ENCODE results near the gene ADM2. TPM values are rescaled to one million over a fixed set of nuclear protein-coding genes. Genes with fewer than 3 reads are reported as not detected.
"Not testable (repeated sequence)": the region's sequence is repeated elsewhere in the genome, so short reads cannot be mapped to it uniquely, and the experiment has no call there.

Gene ADM2
- 1 to 10 TPM in 2 of 4 donors, under 1 TPM in 2; under 0.01 to 1.9 (median 0.89) TPM for total RNA-seq

DNA sequence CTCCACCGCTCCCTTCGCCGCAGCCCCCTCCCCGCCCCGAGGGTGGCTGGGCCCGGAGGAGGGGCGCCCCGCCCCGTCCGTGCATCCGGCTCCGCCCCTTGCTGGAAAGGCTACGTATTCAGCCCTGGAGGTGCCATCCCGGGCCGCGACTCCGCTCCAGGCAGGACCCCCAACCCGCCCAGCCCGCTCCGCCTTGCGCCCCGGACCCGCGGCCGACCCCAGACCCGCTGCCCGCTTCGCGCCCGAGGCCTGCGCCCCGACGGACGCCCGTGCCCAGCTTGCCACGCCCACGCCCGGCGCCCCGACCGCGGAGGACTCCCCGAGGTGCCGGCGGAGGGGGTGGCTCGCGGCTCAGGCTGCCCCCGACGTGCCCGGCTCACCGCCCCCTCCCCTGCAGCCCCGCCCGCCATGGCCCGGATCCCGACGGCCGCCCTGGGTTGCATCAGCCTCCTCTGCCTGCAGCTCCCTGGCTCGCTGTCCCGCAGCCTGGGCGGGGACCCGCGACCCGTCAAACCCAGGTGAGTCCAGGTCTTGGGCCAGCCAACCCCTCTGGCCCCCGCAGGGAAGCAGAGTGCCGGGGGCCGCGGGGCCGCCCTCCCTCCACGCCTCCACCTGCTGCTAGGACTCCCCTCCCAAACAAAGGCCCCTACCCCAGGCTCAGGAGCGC is at the start of gene ADM2:
TSS of gene ADM2 (plus strand) at position 104 of the 667 bp plus-strand sequence. CDS start at position 409, 305 bp downstream.
- H3K9me3 ChIP-seq = no peaks in the 10 kb centered on the region
- peaks cover 5 to 26% (median 7%) of the 10 kb centered on the region in 3 donors for H3K4me1 ChIP-seq

GRCh38 chr22:50432131-50432876 is 49.0 kb upstream of the ADM2 start:
- Histone ChIP-seq H3K4me1 (peaks cover 0 to 19% (median 8%) of the 10 kb centered on the region in 3 donors), H3K36me3 (peaks cover 40 to 85% (median 68%) of the 10 kb centered on the region in 3 donors), H3K27me3 (no peaks in the 10 kb centered on the region), H3K4me3 (no peak overlapping the region), H3K27ac (no peak overlapping the region), H3K9me3 (no peaks in the 10 kb centered on the region)
- TF ChIP-seq CTCF (IDR thresholded peaks at IDR 0.05) (no peak), POLR2A (IDR thresholded peaks at IDR 0.05) (no peak)
- 94 to 97% methylated on average over 14 to 22 of the region's 35 CpGs for WGBS, 2 donors
- no peak for DNase-seq
- intact Hi-C loops (cut with DNase I) = no loop called here

More for the DNA sequence above, at the start of gene ADM2:
- peak within 1 kb of the TSS; percentile 39 to 65 (median 50) for H3K4me3 ChIP-seq
- H3K27me3 ChIP-seq = peaks cover 0 to 80% (median 6%) of the 10 kb centered on the region in 4 donors
- intact Hi-C loops (cut with DNase I) = no loop called here
- DNase-seq = no peak
- TF ChIP-seq CTCF (IDR thresholded peaks at IDR 0.05) (no peak), POLR2A (IDR thresholded peaks at IDR 0.05) (no peak)
- H3K27ac ChIP-seq = peak within 1 kb of the TSS in 1 of 4 donors; percentile 39
- WGBS, 2 donors = 20% methylated on average over 3 of the region's 70 CpGs; no CpG with 5 or more reads in 1 of the 2 donors
- H3K36me3 ChIP-seq = no peaks in the 10 kb centered on the region

- WGBS, 2 donors = 100% methylated on average over 1 of the region's 24 CpGs; no CpG with 5 or more reads in 1 of the 2 donors
- intact Hi-C loops (cut with DNase I); H3K4me3 ChIP-seq; DNase-seq; H3K27me3 ChIP-seq; H3K27ac ChIP-seq; H3K9me3 ChIP-seq: not testable (repeated sequence)
- peaks cover 45 to 85% (median 70%) of the 10 kb centered on the region in 3 donors for H3K36me3 ChIP-seq
- peaks cover 0 to 19% (median 8%) of the 10 kb centered on the region in 3 donors for H3K4me1 ChIP-seq
These were observed 48.3 kb upstream of the ADM2 start for GRCh38 chr22:50432877-50433510.

GRCh38 chr22:50434849-50435248 is 46.5 kb upstream of the ADM2 start:
- intact Hi-C loops (cut with DNase I) = no loop called here
- no peak for TF ChIP-seq POLR2A (IDR thresholded peaks at IDR 0.05)
- TF ChIP-seq CTCF (IDR thresholded peaks at IDR 0.05) = no peak
- H3K9me3 ChIP-seq = no peaks in the 10 kb centered on the region
- 48 to 71% methylated on average over 1 to 3 of the region's 24 CpGs for WGBS, 2 donors
- H3K27ac ChIP-seq = no peak overlapping the region
- DNase-seq = no peak
- peaks cover 0 to 19% (median 8%) of the 10 kb centered on the region in 3 donors for H3K4me1 ChIP-seq
- H3K4me3 ChIP-seq = no peak overlapping the region
- H3K36me3 ChIP-seq = peaks cover 48 to 85% (median 74%) of the 10 kb centered on the region in 3 donors
- H3K27me3 ChIP-seq = no peaks in the 10 kb centered on the region

GRCh38 chr22:50435291-50436014 is 45.9 kb upstream of the ADM2 start:
- WGBS, 2 donors = 51 to 65% methylated on average over 7 to 13 of the region's 20 CpGs
- Histone ChIP-seq H3K27me3 (no peaks in the 10 kb centered on the region), H3K4me1 (peaks cover 0 to 19% (median 8%) of the 10 kb centered on the region in 3 donors), H3K36me3 (peaks cover 45 to 85% (median 72%) of the 10 kb centered on the region in 3 donors), H3K27ac (peak overlapping the region in 3 of 4 donors; percentile 33 to 39 (median 36)), H3K4me3 (no peak overlapping the region), H3K9me3 (no peaks in the 10 kb centered on the region)
- intact Hi-C loops (cut with DNase I) = no loop called here
- DNase-seq = no peak
- no peak for TF ChIP-seq CTCF (IDR thresholded peaks at IDR 0.05)
- TF ChIP-seq POLR2A (IDR thresholded peaks at IDR 0.05) = no peak
